Femur (tissue), 1 donor: ENCODE data around the gene FAM72A.
"Not testable (repeated sequence)": the region's sequence is repeated elsewhere in the genome, so short reads cannot be mapped to it uniquely, and the experiment has no call there.

Experiments used
- DNase-seq: peaks from one replicate; pipeline ENCODE4 v3.0.0-alpha.2; 2017

FAM72A gene

GRCh38 chr1:206202789-206203363, at the start of gene FAM72A:
FAM72A (minus strand) TSS chr1:206202839; CDS start chr1:206202025, 814 bp downstream.
- DNase-seq: peak; percentile 99

GRCh38 chr1:206250953-206251681, 48.5 kb upstream of the FAM72A start:
- not testable (repeated sequence) for DNase-seq

GRCh38 chr1:206246129-206246886, 43.7 kb upstream of the FAM72A start:
- DNase-seq: not testable (repeated sequence)

- not testable (repeated sequence) for DNase-seq
Measured at GRCh38 chr1:206245479-206245878, 42.8 kb upstream of the FAM72A start.

GRCh38 chr1:206243335-206243734, 40.7 kb upstream of the FAM72A start:
- not testable (repeated sequence) for DNase-seq

- DNase-seq: peak; percentile 12
Measured at GRCh38 chr1:206240288-206240687, 37.6 kb upstream of the FAM72A start.

GRCh38 chr1:206235190-206235589, 32.6 kb upstream of the FAM72A start:
- not testable (repeated sequence) for DNase-seq

GRCh38 chr1:206234189-206234916, 31.7 kb upstream of the FAM72A start:
- not testable (repeated sequence) for DNase-seq

GRCh38 chr1:206232970-206233645, 30.5 kb upstream of the FAM72A start:
- not testable (repeated sequence) for DNase-seq

- not testable (repeated sequence) for DNase-seq
Measured at GRCh38 chr1:206231989-206232388, 29.4 kb upstream of the FAM72A start.

- DNase-seq: not testable (repeated sequence)
Measured at GRCh38 chr1:206229286-206229685, 26.6 kb upstream of the FAM72A start.

GRCh38 chr1:206226886-206227285, 24.2 kb upstream of the FAM72A start:
- DNase-seq: not testable (repeated sequence)

GRCh38 chr1:206225386-206225785, 22.7 kb upstream of the FAM72A start:
- not testable (repeated sequence) for DNase-seq

GRCh38 chr1:206224190-206224776, 21.6 kb upstream of the FAM72A start:
- DNase-seq: not testable (repeated sequence)

GRCh38 chr1:206221585-206221984, 18.9 kb upstream of the FAM72A start:
- not testable (repeated sequence) for DNase-seq

GRCh38 chr1:206220332-206221000, 17.8 kb upstream of the FAM72A start:
- peak; percentile 7 for DNase-seq

GRCh38 chr1:206219514-206220331, 17.1 kb upstream of the FAM72A start:
- DNase-seq: not testable (repeated sequence)

- DNase-seq: not testable (repeated sequence)
Measured at GRCh38 chr1:206218765-206219164, 16.1 kb upstream of the FAM72A start.

- DNase-seq: not testable (repeated sequence)
Measured at GRCh38 chr1:206218285-206218684, 15.6 kb upstream of the FAM72A start.
